Glutamatergic neuron (in vitro differentiated cells): ENCODE measurements around the gene CUL1. TPM values are rescaled to one million over a fixed set of nuclear protein-coding genes. Genes with fewer than 3 reads are reported as not detected.

ENCODE experiments used
- DNase-seq: peaks from one replicate; pipeline ENCODE4 v3.0.0; 2022
- H3K27ac Mint-ChIP-seq: one replicate; pipeline ENCODE4 v1.8.0; 2020; ENCODE audit warnings: mild to moderate bottlenecking, mixed read lengths, inconsistent platforms; ENCODE audit not compliant: unreplicated experiment
- H3K27me3 Mint-ChIP-seq: one replicate; pipeline ENCODE4 v1.8.0; 2020; ENCODE audit warnings: mild to moderate bottlenecking, moderate library complexity, mixed read lengths, inconsistent platforms; ENCODE audit not compliant: unreplicated experiment
- H3K36me3 Mint-ChIP-seq: one replicate; pipeline ENCODE4 v1.8.0; 2020; ENCODE audit warnings: mild to moderate bottlenecking, mixed read lengths, inconsistent platforms; ENCODE audit not compliant: unreplicated experiment
- H3K4me1 Mint-ChIP-seq: one replicate; pipeline ENCODE4 v1.8.0; 2020; ENCODE audit warnings: mild to moderate bottlenecking, low read depth, mixed read lengths, inconsistent platforms; ENCODE audit not compliant: unreplicated experiment
- H3K4me3 Mint-ChIP-seq: one replicate; pipeline ENCODE4 v1.8.0; 2020; ENCODE audit warnings: mild to moderate bottlenecking, mixed read lengths, inconsistent platforms; ENCODE audit not compliant: unreplicated experiment
- H3K9me3 Mint-ChIP-seq: one replicate; pipeline ENCODE4 v1.8.0; 2020; ENCODE audit warnings: mild to moderate bottlenecking, moderate library complexity, mixed read lengths, inconsistent platforms; ENCODE audit not compliant: unreplicated experiment
- CTCF ChIP-seq: fragments of 200-600 bp; sonication (generic); IDR thresholded peaks from one replicate; pipeline ENCODE4 v1.5.0; 2021; ENCODE audit not compliant: partially characterized antibody, unreplicated experiment
- total RNA-seq: library from RNA; stranded (reverse); fragmentation: NEBNext Ultra II Directional; extraction: Animal tissue kit (Norgen Biotek cat#: 25700); gene quantifications from one replicate; pipeline ENCODE4 v1.2.1, GENCODE V29; 2021; ENCODE audit not compliant: unreplicated experiment

Gene CUL1
- total RNA-seq, 1 donor from 2014 or later = 65.0 TPM

DNA sequence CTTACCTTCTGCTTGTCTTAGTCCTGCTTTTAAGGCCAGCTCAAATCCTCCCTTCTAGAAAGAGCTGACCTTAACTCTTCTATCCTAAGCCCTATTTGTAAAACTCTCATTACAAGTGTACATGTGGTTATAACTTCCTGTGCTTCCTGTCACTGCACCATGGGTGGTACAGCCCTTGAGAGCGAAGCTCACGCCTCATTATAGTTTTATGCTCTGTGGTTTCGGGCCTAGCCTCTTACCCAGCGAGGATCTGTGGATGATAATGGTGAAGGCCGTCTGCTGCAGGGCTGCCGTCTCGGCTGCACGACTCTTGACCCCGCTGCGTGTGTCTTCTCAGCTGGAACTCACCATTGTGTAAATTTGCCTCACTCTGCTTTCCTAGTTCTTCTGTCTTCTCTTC, 74.6 kb downstream of the CUL1 start:
- Mint-ChIP-seq H3K9me3 (no peaks in the 10 kb centered on the region), H3K36me3 (peaks cover 2% of the 10 kb centered on the region), H3K27ac (peak overlapping the region; percentile 63), H3K27me3 (peaks cover 5% of the 10 kb centered on the region), H3K4me3 (no peak overlapping the region), H3K4me1 (peaks cover 9% of the 10 kb centered on the region)
- DNase-seq = no peak
- no peak for TF ChIP-seq CTCF

- H3K27ac Mint-ChIP-seq = no peak overlapping the region
- H3K36me3 Mint-ChIP-seq = peaks cover 10% of the 10 kb centered on the region
- peaks cover 4% of the 10 kb centered on the region for H3K27me3 Mint-ChIP-seq
- H3K4me1 Mint-ChIP-seq = peaks cover 20% of the 10 kb centered on the region
- DNase-seq = no peak
- H3K9me3 Mint-ChIP-seq = no peaks in the 10 kb centered on the region
- TF ChIP-seq CTCF = no peak
- no peak overlapping the region for H3K4me3 Mint-ChIP-seq
Measured at GRCh38 chr7:148774471-148774870, 75.8 kb downstream of the CUL1 start.

DNA sequence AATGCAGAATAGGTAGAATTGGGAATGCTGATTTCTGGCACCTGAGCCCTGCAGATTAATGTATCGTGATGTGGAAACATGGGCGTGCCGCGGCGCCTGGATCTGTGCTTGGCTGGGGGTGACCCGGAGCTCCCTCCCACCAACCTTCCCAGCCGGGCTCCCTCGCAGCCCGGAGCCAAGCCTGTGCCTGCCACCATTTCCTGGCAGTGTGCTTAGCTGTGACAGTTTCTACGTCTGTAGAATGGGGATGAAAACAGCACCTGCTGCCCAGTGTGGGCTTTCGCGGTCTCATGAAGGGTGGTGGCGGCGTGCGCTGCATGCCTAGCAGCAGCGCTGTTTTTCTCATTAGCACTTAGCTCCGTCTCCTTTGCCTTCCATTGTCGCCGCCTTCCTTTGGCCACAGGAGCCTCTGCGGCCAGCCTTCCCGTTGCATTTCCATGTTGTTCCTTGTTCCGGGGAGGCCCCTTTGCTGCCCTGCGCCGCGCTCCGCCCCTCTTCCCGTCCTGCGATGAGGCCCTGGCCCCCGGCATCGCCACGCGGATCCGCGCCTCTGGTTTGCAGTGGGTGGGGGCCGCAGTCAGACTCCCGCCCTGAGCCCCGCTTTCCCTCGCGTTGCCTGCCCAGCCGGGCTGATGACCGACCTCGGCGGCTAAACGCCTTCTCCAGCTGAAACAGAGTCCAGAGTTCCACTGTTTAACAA, 84.2 kb downstream of the CUL1 start:
- no peak overlapping the region for H3K4me3 Mint-ChIP-seq
- no peak for TF ChIP-seq CTCF
- peak overlapping the region; percentile 55 for H3K27ac Mint-ChIP-seq
- peaks cover 21% of the 10 kb centered on the region for H3K4me1 Mint-ChIP-seq
- peaks cover 18% of the 10 kb centered on the region for H3K36me3 Mint-ChIP-seq
- H3K27me3 Mint-ChIP-seq = no peaks in the 10 kb centered on the region
- DNase-seq = no peak
- H3K9me3 Mint-ChIP-seq = no peaks in the 10 kb centered on the region

- Mint-ChIP-seq H3K4me3 (no peak overlapping the region), H3K27me3 (no peaks in the 10 kb centered on the region), H3K27ac (peak overlapping the region; percentile 57), H3K36me3 (peaks cover 13% of the 10 kb centered on the region), H3K9me3 (no peaks in the 10 kb centered on the region), H3K4me1 (peaks cover 13% of the 10 kb centered on the region)
- DNase-seq = no peak
- TF ChIP-seq CTCF = no peak
Measured at GRCh38 chr7:148783801-148784527, 85.3 kb downstream of the CUL1 start.

- H3K27me3 Mint-ChIP-seq = peaks cover 3% of the 10 kb centered on the region
- no peak for TF ChIP-seq CTCF
- H3K4me1 Mint-ChIP-seq = peaks cover 10% of the 10 kb centered on the region
- no peak overlapping the region for H3K4me3 Mint-ChIP-seq
- H3K36me3 Mint-ChIP-seq = peaks cover 4% of the 10 kb centered on the region
- no peak for DNase-seq
- peaks cover 1% of the 10 kb centered on the region for H3K9me3 Mint-ChIP-seq
- peak overlapping the region; percentile 28 for H3K27ac Mint-ChIP-seq
Measured at GRCh38 chr7:148787571-148788295, 89.0 kb downstream of the CUL1 start.
